ENCODE data around the gene HPD.

Gene HPD

GRCh38 chr12:121839106-121839992 lies 19.3 kb downstream of the HPD start:
- peak; percentile 61 for TF ChIP-seq CTCF (IDR thresholded peaks at IDR 0.05)
- Histone ChIP-seq H3K4me3 (ENCODE audit: low read depth in 1 of 2, low read length in 1 of 2) (peak overlapping the region; percentile 69 to 96), H3K9me3 (no peaks in the 10 kb centered on the region), H3K36me3 (no peaks in the 10 kb centered on the region), H3K27me3 (no peaks in the 10 kb centered on the region), H3K4me1 (ENCODE audit: control insufficient read depth in 1 of 2, insufficient read depth in 1 of 2, low read depth in 1 of 2, low read length in 1 of 2) (peaks cover 52 to 54% of the 10 kb centered on the region in 2 experiments), H3K27ac (peak overlapping the region; percentile 80)

DNA sequence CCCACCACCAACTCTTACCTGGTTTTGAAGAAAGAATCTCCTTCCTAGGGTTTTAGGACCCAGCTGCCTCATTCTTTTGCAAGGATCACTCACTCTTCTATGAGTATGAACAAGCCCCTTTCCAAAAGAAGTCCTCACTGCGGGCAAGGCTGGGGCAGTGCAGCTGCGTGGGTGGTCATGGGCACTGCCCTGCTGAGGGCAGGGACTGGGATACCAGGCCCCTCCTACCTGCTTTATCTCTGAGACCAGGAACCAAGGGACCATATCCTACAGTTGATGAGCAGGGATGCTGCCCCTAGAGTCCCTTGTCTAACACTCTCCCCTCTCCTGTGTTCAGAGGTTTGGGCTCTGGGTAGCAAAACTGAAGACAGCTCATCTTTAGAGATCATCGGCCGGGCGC lies 20.5 kb downstream of the HPD start:
- Histone ChIP-seq H3K9me3 (no peaks in the 10 kb centered on the region), H3K4me3 (ENCODE audit: low read depth in 1 of 2, low read length in 1 of 2) (no peak overlapping the region), H3K36me3 (no peaks in the 10 kb centered on the region), H3K4me1 (ENCODE audit: control insufficient read depth in 1 of 2, insufficient read depth in 1 of 2, low read depth in 1 of 2, low read length in 1 of 2) (peaks cover 64 to 67% of the 10 kb centered on the region in 2 experiments), H3K27me3 (no peaks in the 10 kb centered on the region), H3K27ac (no peak overlapping the region)
- no peak for TF ChIP-seq CTCF (IDR thresholded peaks at IDR 0.05)

DNA sequence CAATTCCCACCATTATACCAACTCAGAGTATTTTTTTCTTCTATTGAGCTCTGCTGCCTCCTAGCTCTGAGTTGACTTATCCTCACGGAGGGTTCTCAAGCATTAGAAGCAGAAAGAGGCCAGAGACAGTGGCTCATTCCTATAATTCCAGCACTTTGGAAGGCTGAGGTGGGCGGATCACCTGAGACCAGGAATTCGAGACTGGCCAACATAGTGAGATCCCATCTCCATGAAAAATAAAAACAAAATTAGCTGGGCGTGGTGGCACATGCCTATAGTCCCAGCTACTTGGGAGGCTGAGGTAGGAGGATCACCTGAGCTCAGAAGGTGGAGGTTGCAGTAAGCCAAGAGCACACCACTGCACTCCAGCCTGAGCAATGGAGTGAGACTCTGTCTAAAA lies 21.0 kb downstream of the HPD start:
- no peak for TF ChIP-seq CTCF (IDR thresholded peaks at IDR 0.05)
- H3K27me3 ChIP-seq: no peaks in the 10 kb centered on the region
- no peaks in the 10 kb centered on the region for H3K36me3 ChIP-seq
- H3K4me3 ChIP-seq (ENCODE audit: low read depth in 1 of 2, low read length in 1 of 2): no peak overlapping the region
- peaks cover 68 to 71% of the 10 kb centered on the region in 2 experiments for H3K4me1 ChIP-seq (ENCODE audit: control insufficient read depth in 1 of 2, insufficient read depth in 1 of 2, low read depth in 1 of 2, low read length in 1 of 2)
- no peaks in the 10 kb centered on the region for H3K9me3 ChIP-seq
- H3K27ac ChIP-seq: peak overlapping the region; percentile 17

- no peak for TF ChIP-seq CTCF (IDR thresholded peaks at IDR 0.05)
- Histone ChIP-seq H3K9me3 (no peaks in the 10 kb centered on the region), H3K4me3 (ENCODE audit: low read depth in 1 of 2, low read length in 1 of 2) (peak overlapping the region; percentile 40 to 50), H3K36me3 (peaks cover 46% of the 10 kb centered on the region), H3K27me3 (no peaks in the 10 kb centered on the region), H3K27ac (peak overlapping the region; percentile 91), H3K4me1 (ENCODE audit: control insufficient read depth in 1 of 2, insufficient read depth in 1 of 2, low read depth in 1 of 2, low read length in 1 of 2) (peaks cover 54 to 59% of the 10 kb centered on the region in 2 experiments)
Observed at GRCh38 chr12:121831571-121832245, 27.0 kb downstream of the HPD start.

DNA sequence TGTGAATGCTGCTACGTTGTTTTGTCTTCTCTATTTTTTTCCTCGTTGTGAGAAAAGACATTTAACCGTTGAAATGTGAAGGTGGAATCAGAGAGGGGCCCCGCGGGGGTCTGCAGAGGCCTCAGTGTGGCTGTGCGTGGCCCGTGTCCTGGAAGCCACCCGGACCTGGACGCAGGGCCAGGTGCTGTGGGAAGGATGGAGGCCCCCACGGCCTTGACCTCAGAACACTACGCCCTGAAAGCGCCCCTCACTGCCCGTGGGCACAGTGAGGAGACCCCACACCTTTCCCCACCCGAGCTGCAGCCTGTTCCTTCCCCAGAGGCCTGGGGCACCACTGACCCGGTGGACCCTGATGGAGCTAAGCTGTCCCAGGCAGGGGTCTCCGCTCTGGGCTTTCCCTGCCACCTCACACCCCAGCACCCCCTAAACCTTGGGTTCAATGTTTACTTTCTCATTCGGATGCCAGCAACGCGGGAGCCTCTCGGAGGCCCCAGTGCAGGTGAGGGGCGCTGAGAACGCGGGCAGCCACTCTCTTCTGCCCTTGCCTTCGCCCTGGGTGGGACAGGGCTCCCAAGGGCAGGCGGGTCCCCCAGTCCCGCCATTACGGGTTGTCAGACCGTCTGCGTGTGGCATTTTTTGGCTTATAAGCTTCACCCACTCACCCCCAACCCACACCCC lies 27.9 kb downstream of the HPD start:
- TF ChIP-seq CTCF (IDR thresholded peaks at IDR 0.05): no peak
- no peaks in the 10 kb centered on the region for H3K9me3 ChIP-seq
- H3K36me3 ChIP-seq: peaks cover 56% of the 10 kb centered on the region
- H3K27ac ChIP-seq: peak overlapping the region; percentile 91
- no peak overlapping the region for H3K4me3 ChIP-seq (ENCODE audit: low read depth in 1 of 2, low read length in 1 of 2)
- H3K4me1 ChIP-seq (ENCODE audit: control insufficient read depth in 1 of 2, insufficient read depth in 1 of 2, low read depth in 1 of 2, low read length in 1 of 2): peaks cover 44 to 50% of the 10 kb centered on the region in 2 experiments
- no peaks in the 10 kb centered on the region for H3K27me3 ChIP-seq
